HEK293 (cell line): ENCODE results near the gene APOB.

Experiments used
- CTCF ChIA-PET: fragments of 350-600 bp; formaldehyde crosslinking; extraction: SDS; loops from one replicate; lab custom pipeline; 2021; ENCODE audit warnings: antibody characterized with exemption; lab: Yijun Ruan, JAX
- POLR2A ChIA-PET: fragments of 300-600 bp; formaldehyde crosslinking; extraction: SDS; loops from one replicate; lab custom pipeline; 2020; ENCODE audit warnings: antibody characterized with exemption, inconsistent platforms; lab: Yijun Ruan, JAX
- H3K27ac ChIP-seq: fragments of 200-500 bp; sonication (Bioruptor generic); 2 replicates; pipeline ENCODE4 v1.5.1; 2014; ENCODE audit warnings: low read depth, low read length, control low read depth, inconsistent platforms; ENCODE audit errors: extremely low read depth
- H3K36me3 ChIP-seq, 2 experiments: fragments of 200-500 bp in 1 of 2; sonication (Bioruptor generic) in 1 of 2; 1 replicate in 1 of 2; 2 replicates in 1 of 2; pipeline ENCODE4 v1.5.1; 2014 to 2017; ENCODE audit warnings: inconsistent platforms in 2 of 2, low read length in 2 of 2; ENCODE audit not compliant: control insufficient read depth in 2 of 2, insufficient read depth in 1 of 2
- H3K4me1 ChIP-seq: fragments of 200-500 bp; sonication (Bioruptor generic); 2 replicates; pipeline ENCODE4 v1.5.1; 2014; ENCODE audit warnings: mild to moderate bottlenecking, low read length, inconsistent platforms; ENCODE audit not compliant: control insufficient read depth, insufficient read depth
- H3K4me3 ChIP-seq: 2 replicates; pipeline ENCODE4 v1.5.1; 2011; ENCODE audit warnings: low read depth, mild to moderate bottlenecking, control low read depth, low read length, moderate library complexity
- H3K9me3 ChIP-seq: fragments of 200-500 bp; sonication (Bioruptor generic); 2 replicates; pipeline ENCODE4 v1.5.1; 2014; ENCODE audit warnings: low read depth, low read length, inconsistent platforms; ENCODE audit not compliant: control insufficient read depth, insufficient read depth
- REPIN1 ChIP-seq: fragments of 450-650 bp; formaldehyde crosslinking; IDR thresholded peaks from 2 replicates; pipeline ENCODE4 v1.5.1; 2017; ENCODE audit warnings: missing biosample characterization, missing genetic modification characterization, low read depth
- ZNF157 ChIP-seq: fragments of 450-650 bp; formaldehyde crosslinking; IDR thresholded peaks from 2 replicates; pipeline ENCODE4 v1.5.1; 2016; ENCODE audit warnings: missing biosample characterization, missing genetic modification characterization
- ZNF335 ChIP-seq: fragments of 450-650 bp; formaldehyde crosslinking; conservative IDR thresholded peaks from 2 replicates; pipeline ENCODE4 v1.5.1; 2016; ENCODE audit warnings: missing biosample characterization, missing genetic modification characterization
- ZNF354C ChIP-seq: fragments of 450-650 bp; formaldehyde crosslinking; IDR thresholded peaks from 2 replicates; pipeline ENCODE4 v1.5.1; 2016; ENCODE audit warnings: missing biosample characterization, missing genetic modification characterization, low read depth, borderline replicate concordance
- ZNF48 ChIP-seq: fragments of 450-650 bp; formaldehyde crosslinking; IDR thresholded peaks from 2 replicates; pipeline ENCODE4 v1.5.1; 2016; ENCODE audit warnings: missing biosample characterization, missing genetic modification characterization
- ZNF707 ChIP-seq: fragments of 450-650 bp; formaldehyde crosslinking; IDR thresholded peaks from 2 replicates; pipeline ENCODE4 v1.5.1; 2016; ENCODE audit warnings: missing biosample characterization, missing genetic modification characterization
- TF ChIP-seq, protein P1 (sequence below): fragments of 450-650 bp; formaldehyde crosslinking; IDR thresholded peaks from 2 replicates; pipeline ENCODE4 v1.5.1; 2016; ENCODE audit warnings: missing biosample characterization, missing genetic modification characterization
- TF ChIP-seq, protein P2 (sequence below): fragments of 450-650 bp; formaldehyde crosslinking; IDR thresholded peaks from 2 replicates; pipeline ENCODE4 v1.5.1; 2016; ENCODE audit warnings: missing biosample characterization, missing genetic modification characterization
- TF ChIP-seq, protein P3 (sequence below): fragments of 450-650 bp; formaldehyde crosslinking; IDR thresholded peaks from 2 replicates; pipeline ENCODE4 v1.5.1; 2016; ENCODE audit warnings: missing biosample characterization, missing genetic modification characterization
- TF ChIP-seq, protein P4 (sequence below): fragments of 450-650 bp; formaldehyde crosslinking; IDR thresholded peaks from 2 replicates; pipeline ENCODE4 v1.5.1; 2016; ENCODE audit warnings: missing biosample characterization, missing genetic modification characterization
- TF ChIP-seq, protein P5 (sequence below): fragments of 450-650 bp; formaldehyde crosslinking; IDR thresholded peaks from 2 replicates; pipeline ENCODE4 v1.5.1; 2016; ENCODE audit warnings: missing biosample characterization, missing genetic modification characterization
- TF ChIP-seq, protein P6 (sequence below): fragments of 450-650 bp; formaldehyde crosslinking; IDR thresholded peaks from 2 replicates; pipeline ENCODE4 v1.5.1; 2017; ENCODE audit warnings: missing biosample characterization, missing genetic modification characterization

APOB gene

DNA sequence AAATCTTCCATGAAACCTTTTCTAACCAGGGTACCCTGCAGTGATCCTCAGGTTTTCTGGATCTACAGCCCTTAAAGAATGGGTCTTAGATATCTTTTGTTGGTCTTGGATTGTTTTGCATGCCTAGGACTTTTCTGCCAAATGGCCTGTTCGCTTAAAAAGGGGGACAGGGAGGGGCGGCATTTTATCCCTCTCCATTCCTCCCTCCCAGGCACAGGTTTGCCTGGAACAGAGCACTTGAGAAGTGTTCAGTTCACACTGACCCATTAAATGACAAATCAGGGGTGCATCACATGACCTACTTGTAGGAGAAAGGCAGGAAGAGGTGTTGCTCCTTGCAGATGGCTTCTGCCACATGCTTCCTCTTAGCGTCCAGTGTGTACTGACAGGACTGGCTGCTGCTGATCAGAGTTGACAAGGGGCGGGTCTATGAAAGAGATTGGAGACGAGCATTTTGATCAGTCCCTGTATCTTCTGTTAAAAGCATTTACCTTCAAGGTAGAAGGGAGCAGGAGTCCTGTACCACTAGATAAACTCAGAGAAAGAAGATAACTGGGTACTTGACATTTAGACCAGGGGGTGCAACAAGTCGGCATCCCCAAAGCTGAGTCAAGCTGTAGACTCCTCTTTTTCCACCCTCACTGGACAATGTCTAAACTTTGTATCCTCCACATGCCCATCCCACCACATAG lies 8.4 kb downstream of the APOB start:
- H3K4me3 ChIP-seq: no peak overlapping the region
- no peaks in the 10 kb centered on the region for H3K36me3 ChIP-seq
- no peaks in the 10 kb centered on the region for H3K4me1 ChIP-seq
- CTCF ChIA-PET: no interaction called here
- POLR2A ChIA-PET: no interaction called here
- no peak overlapping the region for H3K27ac ChIP-seq
- no peaks in the 10 kb centered on the region for H3K9me3 ChIP-seq
- TF ChIP-seq, protein P1, sequence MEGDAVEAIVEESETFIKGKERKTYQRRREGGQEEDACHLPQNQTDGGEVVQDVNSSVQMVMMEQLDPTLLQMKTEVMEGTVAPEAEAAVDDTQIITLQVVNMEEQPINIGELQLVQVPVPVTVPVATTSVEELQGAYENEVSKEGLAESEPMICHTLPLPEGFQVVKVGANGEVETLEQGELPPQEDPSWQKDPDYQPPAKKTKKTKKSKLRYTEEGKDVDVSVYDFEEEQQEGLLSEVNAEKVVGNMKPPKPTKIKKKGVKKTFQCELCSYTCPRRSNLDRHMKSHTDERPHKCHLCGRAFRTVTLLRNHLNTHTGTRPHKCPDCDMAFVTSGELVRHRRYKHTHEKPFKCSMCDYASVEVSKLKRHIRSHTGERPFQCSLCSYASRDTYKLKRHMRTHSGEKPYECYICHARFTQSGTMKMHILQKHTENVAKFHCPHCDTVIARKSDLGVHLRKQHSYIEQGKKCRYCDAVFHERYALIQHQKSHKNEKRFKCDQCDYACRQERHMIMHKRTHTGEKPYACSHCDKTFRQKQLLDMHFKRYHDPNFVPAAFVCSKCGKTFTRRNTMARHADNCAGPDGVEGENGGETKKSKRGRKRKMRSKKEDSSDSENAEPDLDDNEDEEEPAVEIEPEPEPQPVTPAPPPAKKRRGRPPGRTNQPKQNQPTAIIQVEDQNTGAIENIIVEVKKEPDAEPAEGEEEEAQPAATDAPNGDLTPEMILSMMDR (tag by site-specific recombination): no peak
- TF ChIP-seq, protein P2, sequence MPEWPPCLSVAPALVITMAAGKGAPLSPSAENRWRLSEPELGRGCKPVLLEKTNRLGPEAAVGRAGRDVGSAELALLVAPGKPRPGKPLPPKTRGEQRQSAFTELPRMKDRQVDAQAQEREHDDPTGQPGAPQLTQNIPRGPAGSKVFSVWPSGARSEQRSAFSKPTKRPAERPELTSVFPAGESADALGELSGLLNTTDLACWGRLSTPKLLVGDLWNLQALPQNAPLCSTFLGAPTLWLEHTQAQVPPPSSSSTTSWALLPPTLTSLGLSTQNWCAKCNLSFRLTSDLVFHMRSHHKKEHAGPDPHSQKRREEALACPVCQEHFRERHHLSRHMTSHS (tag by site-specific recombination): no peak
- TF ChIP-seq, protein P3, sequence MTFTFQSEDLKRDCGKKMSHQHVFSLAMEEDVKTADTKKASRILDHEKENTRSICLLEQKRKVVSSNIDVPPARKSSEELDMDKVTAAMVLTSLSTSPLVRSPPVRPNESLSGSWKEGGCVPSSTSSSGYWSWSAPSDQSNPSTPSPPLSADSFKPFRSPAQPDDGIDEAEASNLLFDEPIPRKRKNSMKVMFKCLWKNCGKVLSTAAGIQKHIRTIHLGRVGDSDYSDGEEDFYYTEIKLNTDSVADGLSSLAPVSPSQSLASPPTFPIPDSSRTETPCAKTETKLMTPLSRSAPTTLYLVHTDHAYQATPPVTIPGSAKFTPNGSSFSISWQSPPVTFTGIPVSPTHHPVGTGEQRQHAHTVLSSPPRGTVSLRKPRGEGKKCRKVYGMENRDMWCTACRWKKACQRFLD (tag by site-specific recombination): no peak

DNA sequence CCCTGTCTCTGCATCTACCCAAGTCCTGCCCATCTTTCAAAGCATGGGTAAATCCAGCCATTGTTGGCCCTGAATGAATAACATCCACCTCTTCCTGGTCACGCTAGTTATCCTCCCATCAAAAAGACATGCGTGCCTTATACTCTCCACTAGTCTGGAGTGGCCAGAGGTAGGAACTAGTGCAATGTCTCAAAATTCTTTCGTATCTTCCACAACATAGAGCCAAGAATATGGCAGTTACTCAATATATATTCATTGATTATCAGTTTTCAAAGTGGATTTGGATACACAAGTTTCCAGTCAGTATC lies 8.9 kb downstream of the APOB start:
- Histone ChIP-seq H3K36me3 (no peaks in the 10 kb centered on the region), H3K4me1 (no peaks in the 10 kb centered on the region), H3K9me3 (no peaks in the 10 kb centered on the region), H3K27ac (no peak overlapping the region), H3K4me3 (no peak overlapping the region)
- TF ChIP-seq REPIN1 (no peak), ZNF335 (no peak), ZNF157 (tag by site-specific recombination) (no peak), ZNF48 (no peak), ZNF707 (no peak), ZNF354C (tag by site-specific recombination) (no peak)
- TF ChIP-seq, protein P4, sequence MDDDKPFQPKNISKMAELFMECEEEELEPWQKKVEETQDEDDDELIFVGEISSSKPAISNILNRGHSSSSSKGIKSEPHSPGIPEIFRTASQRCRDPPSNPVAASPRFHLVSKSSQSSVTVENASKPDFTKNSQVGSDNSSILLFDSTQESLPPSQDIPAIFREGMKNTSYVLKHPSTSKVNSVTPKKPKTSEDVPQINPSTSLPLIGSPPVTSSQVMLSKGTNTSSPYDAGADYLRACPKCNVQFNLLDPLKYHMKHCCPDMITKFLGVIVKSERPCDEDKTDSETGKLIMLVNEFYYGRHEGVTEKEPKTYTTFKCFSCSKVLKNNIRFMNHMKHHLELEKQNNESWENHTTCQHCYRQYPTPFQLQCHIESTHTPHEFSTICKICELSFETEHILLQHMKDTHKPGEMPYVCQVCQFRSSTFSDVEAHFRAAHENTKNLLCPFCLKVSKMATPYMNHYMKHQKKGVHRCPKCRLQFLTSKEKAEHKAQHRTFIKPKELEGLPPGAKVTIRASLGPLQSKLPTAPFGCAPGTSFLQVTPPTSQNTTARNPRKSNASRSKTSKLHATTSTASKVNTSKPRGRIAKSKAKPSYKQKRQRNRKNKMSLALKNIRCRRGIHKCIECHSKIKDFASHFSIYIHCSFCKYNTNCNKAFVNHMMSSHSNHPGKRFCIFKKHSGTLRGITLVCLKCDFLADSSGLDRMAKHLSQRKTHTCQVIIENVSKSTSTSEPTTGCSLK: no peak
- TF ChIP-seq, protein P5, sequence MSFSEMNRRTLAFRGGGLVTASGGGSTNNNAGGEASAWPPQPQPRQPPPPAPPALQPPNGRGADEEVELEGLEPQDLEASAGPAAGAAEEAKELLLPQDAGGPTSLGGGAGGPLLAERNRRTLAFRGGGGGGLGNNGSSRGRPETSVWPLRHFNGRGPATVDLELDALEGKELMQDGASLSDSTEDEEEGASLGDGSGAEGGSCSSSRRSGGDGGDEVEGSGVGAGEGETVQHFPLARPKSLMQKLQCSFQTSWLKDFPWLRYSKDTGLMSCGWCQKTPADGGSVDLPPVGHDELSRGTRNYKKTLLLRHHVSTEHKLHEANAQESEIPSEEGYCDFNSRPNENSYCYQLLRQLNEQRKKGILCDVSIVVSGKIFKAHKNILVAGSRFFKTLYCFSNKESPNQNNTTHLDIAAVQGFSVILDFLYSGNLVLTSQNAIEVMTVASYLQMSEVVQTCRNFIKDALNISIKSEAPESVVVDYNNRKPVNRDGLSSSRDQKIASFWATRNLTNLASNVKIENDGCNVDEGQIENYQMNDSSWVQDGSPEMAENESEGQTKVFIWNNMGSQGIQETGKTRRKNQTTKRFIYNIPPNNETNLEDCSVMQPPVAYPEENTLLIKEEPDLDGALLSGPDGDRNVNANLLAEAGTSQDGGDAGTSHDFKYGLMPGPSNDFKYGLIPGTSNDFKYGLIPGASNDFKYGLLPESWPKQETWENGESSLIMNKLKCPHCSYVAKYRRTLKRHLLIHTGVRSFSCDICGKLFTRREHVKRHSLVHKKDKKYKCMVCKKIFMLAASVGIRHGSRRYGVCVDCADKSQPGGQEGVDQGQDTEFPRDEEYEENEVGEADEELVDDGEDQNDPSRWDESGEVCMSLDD (tag by site-specific recombination): no peak
- TF ChIP-seq, protein P6, sequence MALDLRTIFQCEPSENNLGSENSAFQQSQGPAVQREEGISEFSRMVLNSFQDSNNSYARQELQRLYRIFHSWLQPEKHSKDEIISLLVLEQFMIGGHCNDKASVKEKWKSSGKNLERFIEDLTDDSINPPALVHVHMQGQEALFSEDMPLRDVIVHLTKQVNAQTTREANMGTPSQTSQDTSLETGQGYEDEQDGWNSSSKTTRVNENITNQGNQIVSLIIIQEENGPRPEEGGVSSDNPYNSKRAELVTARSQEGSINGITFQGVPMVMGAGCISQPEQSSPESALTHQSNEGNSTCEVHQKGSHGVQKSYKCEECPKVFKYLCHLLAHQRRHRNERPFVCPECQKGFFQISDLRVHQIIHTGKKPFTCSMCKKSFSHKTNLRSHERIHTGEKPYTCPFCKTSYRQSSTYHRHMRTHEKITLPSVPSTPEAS: no peak
- ChIA-PET CTCF (no interaction called here), POLR2A (no interaction called here)
